ENCODE data around the gene LMNB1. TPM values are rescaled to one million over a fixed set of nuclear protein-coding genes. Genes with fewer than 3 reads are reported as not detected.

The LMNB1 gene
- total and polyA plus RNA-seq, 11 donors, result 0.27 to 27.8 (median 1.8) TPM

GRCh38 chr5:126818736-126819135 is 41.8 kb downstream of the LMNB1 start:
- Histone ChIP-seq H3K4me3 (no peak overlapping the region), H3K9me3 (no peaks in the 10 kb centered on the region), H3K4me1 (peaks cover 0 to 18% (median 0%) of the 10 kb centered on the region in 12 donors), H3K27ac (no peak overlapping the region), H3K27me3 (no peaks in the 10 kb centered on the region), H3K36me3 (peaks cover 0 to 73% (median 0%) of the 10 kb centered on the region in 9 donors)
- no peak for TF ChIP-seq CTCF (IDR thresholded peaks at IDR 0.05)
- no peak for TF ChIP-seq POLR2A (IDR thresholded peaks at IDR 0.05)
- ATAC-seq (no peak), DNase-seq (no peak)
- intact Hi-C loops (cut with DNase I), result no loop called here
- 92 to 96% (median 94%) methylated on average over 4 of the region's 4 CpGs for WGBS, 4 donors

DNA sequence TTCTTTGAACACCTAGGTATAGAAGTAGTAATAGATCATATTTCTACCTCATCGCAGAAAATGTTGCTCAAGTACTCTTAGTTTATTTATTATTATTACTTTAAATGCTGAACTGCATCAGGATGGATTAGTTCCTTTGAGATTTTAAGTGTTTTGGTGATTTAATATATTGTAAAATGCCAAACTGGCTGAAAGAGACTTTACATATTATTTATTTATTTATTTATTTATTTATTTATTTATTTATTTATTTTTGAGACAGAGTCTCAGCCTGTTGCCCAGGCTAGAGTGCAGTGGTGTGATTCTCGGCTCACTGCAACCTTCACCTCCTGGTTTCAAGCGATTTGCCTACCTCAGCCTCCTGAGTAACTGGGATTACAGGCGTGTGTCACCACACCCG is 42.3 kb downstream of the LMNB1 start:
- intact Hi-C loops (cut with DNase I), result no loop called here
- Histone ChIP-seq H3K9me3 (no peaks in the 10 kb centered on the region), H3K4me1 (peaks cover 0 to 13% (median 0%) of the 10 kb centered on the region in 12 donors), H3K4me3 (no peak overlapping the region), H3K27ac (no peak overlapping the region), H3K36me3 (peaks cover 0 to 74% (median 0%) of the 10 kb centered on the region in 9 donors), H3K27me3 (no peaks in the 10 kb centered on the region)
- no peak for TF ChIP-seq POLR2A (IDR thresholded peaks at IDR 0.05)
- no peak for TF ChIP-seq CTCF (IDR thresholded peaks at IDR 0.05)
- DNase-seq (no peak), ATAC-seq (no peak)
- 97 to 100% (median 98%) methylated on average over 5 of the region's 5 CpGs for WGBS, 4 donors

- no peak for TF ChIP-seq POLR2A (IDR thresholded peaks at IDR 0.05)
- no peak for TF ChIP-seq CTCF (IDR thresholded peaks at IDR 0.05)
- intact Hi-C loops (cut with DNase I), result no loop called here
- H3K4me3 ChIP-seq, result no peak overlapping the region
- H3K4me1 ChIP-seq, result no peaks in the 10 kb centered on the region
- 65 to 84% (median 73%) methylated on average over 3 of the region's 3 CpGs for WGBS, 4 donors
- H3K27ac ChIP-seq, result no peak overlapping the region
- H3K27me3 ChIP-seq, result no peaks in the 10 kb centered on the region
- no peaks in the 10 kb centered on the region for H3K9me3 ChIP-seq
- peaks cover 0 to 95% (median 0%) of the 10 kb centered on the region in 9 donors for H3K36me3 ChIP-seq
- no peak for ATAC-seq
- DNase-seq, result no peak
These were observed 49.8 kb downstream of the LMNB1 start for GRCh38 chr5:126826619-126827215.

DNA sequence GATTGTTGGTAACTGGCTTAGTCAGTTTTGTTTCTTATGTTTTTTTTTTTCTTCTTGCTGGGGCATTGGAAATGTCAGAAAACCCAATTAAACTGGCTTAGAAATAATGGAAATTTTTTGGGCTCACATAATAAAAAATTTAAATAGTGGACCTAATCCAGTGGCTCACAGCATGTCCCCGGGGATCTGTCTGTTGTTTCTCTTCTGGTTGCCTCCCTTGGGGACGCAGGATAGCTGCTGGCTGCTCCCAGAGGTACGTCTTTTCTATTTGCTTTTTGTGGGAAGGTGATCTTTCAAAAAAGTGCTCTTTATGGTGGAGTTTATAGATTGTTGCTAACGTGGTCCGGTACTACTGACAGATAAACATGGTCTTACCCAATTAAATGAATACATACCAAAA is 52.2 kb downstream of the LMNB1 start:
- ATAC-seq (no peak), DNase-seq (no peak)
- no peak overlapping the region for H3K27ac ChIP-seq
- WGBS, 4 donors, result 82 to 93% (median 87%) methylated on average over 5 of the region's 5 CpGs
- TF ChIP-seq POLR2A (IDR thresholded peaks at IDR 0.05) (no peak), CTCF (IDR thresholded peaks at IDR 0.05) (no peak)
- no peaks in the 10 kb centered on the region for H3K9me3 ChIP-seq
- no peaks in the 10 kb centered on the region for H3K27me3 ChIP-seq
- H3K4me3 ChIP-seq, result no peak overlapping the region
- peaks cover 0 to 92% (median 0%) of the 10 kb centered on the region in 9 donors for H3K36me3 ChIP-seq
- intact Hi-C loops (cut with DNase I), result no loop called here
- H3K4me1 ChIP-seq, result no peaks in the 10 kb centered on the region
